GM12878 (cell line): ENCODE measurements around the gene EYA2. TPM values are rescaled to one million over a fixed set of nuclear protein-coding genes. Genes with fewer than 3 reads are reported as not detected.

Experiments
- ATAC-seq: fragments of 200-7000 bp; cut with Tn5 transposase; 3 replicates; pipeline ENCODE4 v1.9.1; 2020; ENCODE audit warnings: mild to moderate bottlenecking, moderate library complexity
- BruUV-seq: library from RNA; stranded (reverse); fragments of 400-500 nt; replicated peaks from 2 replicates; lab custom pipeline; 2021; lab: Mats Ljungman, UMichigan
- CTCF ChIA-PET: fragments of 300-600 bp; sonication (Branson Sonifier 250); formaldehyde crosslinking; extraction: SDS; loops from one replicate; lab custom pipeline; 2021; ENCODE audit warnings: inconsistent platforms; lab: Yijun Ruan, JAX
- POLR2A ChIA-PET: fragments of 350-600 bp; formaldehyde crosslinking; extraction: SDS; loops from one replicate; lab custom pipeline; 2021; ENCODE audit warnings: inconsistent platforms; lab: Charles Lee
- RAD21 ChIA-PET: fragments of 300-600 bp; sonication (Branson Sonifier 250); formaldehyde crosslinking; loops from one replicate; lab custom pipeline; 2023; ENCODE audit warnings: antibody characterized with exemption; ENCODE audit not compliant: unreplicated experiment; lab: Charles Lee
- SMC1A ChIA-PET: fragments of 300-600 bp; sonication (Branson Sonifier 250); formaldehyde crosslinking; loops from one replicate; lab custom pipeline; 2023; ENCODE audit not compliant: unreplicated experiment, uncharacterized antibody; lab: Charles Lee
- DNase-seq: peaks from one replicate; pipeline ENCODE4 v3.0.0-alpha.2; 2011; ENCODE audit warnings: low read depth, low spot score
- FAIRE-seq: peaks from 3 replicates; lab custom pipeline; 2011; peaks lifted over from hg19 to GRCh38; lab: Jason Lieb, UNC
- H2AFZ ChIP-seq: 2 replicates; pipeline ENCODE4 v1.6.0; 2011; ENCODE audit warnings: low read depth, low read length, control low read depth; ENCODE audit not compliant: control insufficient read depth
- H3K27ac ChIP-seq: 2 replicates; pipeline ENCODE4 v1.5.1; 2011; ENCODE audit warnings: control low read depth; ENCODE audit not compliant: control insufficient read depth, insufficient read depth
- H3K27me3 ChIP-seq, 2 experiments: replicated peaks in 1 of 2; 2 replicates each; pipeline versions ENCODE4 v1.6.0 to v1.6.1; 2011; ENCODE audit warnings: low read length in 1 of 2; ENCODE audit not compliant: control insufficient read depth in 2 of 2, insufficient read depth in 2 of 2
- H3K36me3 ChIP-seq, 2 experiments: 2 replicates each; pipeline ENCODE4 v1.5.1; 2011; ENCODE audit warnings: low read length in 1 of 2; ENCODE audit not compliant: control insufficient read depth in 2 of 2, insufficient read depth in 2 of 2
- H3K4me1 ChIP-seq: 2 replicates; pipeline ENCODE4 v1.6.1; 2011; ENCODE audit warnings: mild to moderate bottlenecking, low read length, moderate library complexity, mixed read lengths; ENCODE audit not compliant: control insufficient read depth, insufficient read depth
- H3K4me2 ChIP-seq: 2 replicates; pipeline ENCODE4 v1.6.0; 2011; ENCODE audit warnings: control low read depth; ENCODE audit not compliant: control insufficient read depth, insufficient read depth
- H3K4me3 ChIP-seq: fragments of 200-600 bp; sonication (generic); 2 replicates; pipeline ENCODE4 v1.5.1; 2016
- H3K79me2 ChIP-seq: 2 replicates; pipeline ENCODE4 v1.6.0; 2011; ENCODE audit warnings: low read length; ENCODE audit not compliant: control insufficient read depth, insufficient read depth
- H3K9ac ChIP-seq: 2 replicates; pipeline ENCODE4 v1.8.0; 2011; ENCODE audit warnings: low read length, control low read depth, mixed read lengths; ENCODE audit not compliant: control insufficient read depth, insufficient read depth
- H3K9me3 ChIP-seq: replicated peaks from 3 replicates; pipeline ENCODE4 v1.5.1; 2011; ENCODE audit warnings: mild to moderate bottlenecking, low read length; ENCODE audit not compliant: control insufficient read depth, insufficient read depth
- H4K20me1 ChIP-seq: 2 replicates; pipeline ENCODE4 v1.6.0; 2011; ENCODE audit not compliant: control insufficient read depth, insufficient read depth
- BHLHE40 ChIP-seq, 2 experiments: fragments of 450-650 bp in 1 of 2; IDR thresholded peaks; 2 replicates each; pipeline ENCODE4 v1.6.1; 2011 to 2017; ENCODE audit warnings: low read depth in 2 of 2, borderline replicate concordance in 1 of 2, improper control_type of control experiment in 1 of 2, low read length in 1 of 2, mild to moderate bottlenecking in 1 of 2
- CBX3 ChIP-seq: fragments of 200-600 bp; sonication (generic); IDR thresholded peaks from 2 replicates; pipeline ENCODE4 v1.6.1; 2016; ENCODE audit warnings: low read depth, borderline replicate concordance
- NFXL1 ChIP-seq: fragments of 450-650 bp; IDR thresholded peaks from 2 replicates; pipeline ENCODE4 v1.6.1; 2017; ENCODE audit warnings: antibody characterized with exemption, mild to moderate bottlenecking, borderline replicate concordance
- RAD51 ChIP-seq: fragments of 450-650 bp; IDR thresholded peaks from 2 replicates; pipeline ENCODE4 v1.6.1; 2016; ENCODE audit warnings: moderate library complexity, mild to moderate bottlenecking, inconsistent platforms
- RFX5 ChIP-seq: IDR thresholded peaks from 2 replicates; pipeline ENCODE4 v1.6.1; 2011; ENCODE audit warnings: low read depth, low read length, improper control_type of control experiment
- RUNX3 ChIP-seq: IDR thresholded peaks from 2 replicates; pipeline ENCODE4 v1.6.1; 2012; ENCODE audit warnings: low read length, inconsistent platforms
- SIX5 ChIP-seq: IDR thresholded peaks from 2 replicates; pipeline ENCODE4 v1.6.1; 2011; ENCODE audit warnings: mild to moderate bottlenecking, low read depth, low read length, moderate library complexity; ENCODE audit not compliant: severe bottlenecking
- SMAD1 ChIP-seq: fragments of 450-650 bp; IDR thresholded peaks from 2 replicates; pipeline ENCODE4 v1.6.1; 2018; ENCODE audit warnings: mild to moderate bottlenecking, low read depth; ENCODE audit not compliant: partially characterized antibody
- SMC3 ChIP-seq: IDR thresholded peaks from 2 replicates; pipeline ENCODE4 v1.6.1; 2011; ENCODE audit warnings: low read length, improper control_type of control experiment, borderline replicate concordance
- WRNIP1 ChIP-seq: IDR thresholded peaks from 2 replicates; pipeline ENCODE4 v1.6.1; 2011; ENCODE audit warnings: low read depth, low read length, improper control_type of control experiment, borderline replicate concordance
- YBX1 ChIP-seq: fragments of 450-650 bp; IDR thresholded peaks from 2 replicates; pipeline ENCODE4 v1.6.1; 2016; ENCODE audit warnings: antibody characterized with exemption
- ZNF384 ChIP-seq: IDR thresholded peaks from 2 replicates; pipeline ENCODE4 v1.6.1; 2012; ENCODE audit warnings: low read depth, mild to moderate bottlenecking, low read length, improper control_type of control experiment, borderline replicate concordance
- WGBS: methylation state at CpG from one replicate; pipeline ENCODE4 v1.1.6; 2016; ENCODE audit warnings: low lambda C conversion rate; ENCODE audit not compliant: insufficient replicate concordance, insufficient coverage; ENCODE audit errors: missing lambda C conversion rate; 5-methylcytosine and 5-hydroxymethylcytosine counted together
- in situ Hi-C: fragments of 300-500 bp; cut with MboI; formaldehyde crosslinking; loops from 9 replicates; pipeline ENCODE4 v1.14.3; 2018; ENCODE audit warnings: mixed read lengths
- intact Hi-C: fragments of 100-400 bp; cut with micrococcal nuclease; formaldehyde crosslinking; loops from one replicate; pipeline ENCODE4 v1.14.2; 2022; ENCODE audit not compliant: unreplicated experiment
- polyA plus RNA-seq, 11 experiments: library from polyadenylated mRNA; depleted of rRNA in 4 of 11; unstranded in 6 of 11; stranded (reverse) in 5 of 11; fragments of >200 nt; fragmentation: Nextera tagmentation in 4 of 11; fragmentation: Illumina TruSeq in 1 of 11; extraction: Ambion mirVana in 4 of 11; extraction: Trizol in 1 of 11; gene quantifications; 1 replicate in 1 of 11; 2 replicates in 10 of 11; pipeline versions ENCODE4 v1.2.1 to v1.2.3, GENCODE V29; 2011 to 2016; ENCODE audit warnings: inconsistent platforms in 2 of 11, missing spikeins in 2 of 11, low read depth in 1 of 11
- total RNA-seq, 4 experiments: library from RNA; depleted of rRNA in 3 of 4; stranded (reverse); fragments of >200 nt in 3 of 4; fragmentation: Illumina TruSeq in 1 of 4; extraction: Trizol in 1 of 4; gene quantifications; 2 replicates each; pipeline versions ENCODE4 v1.2.1 to v1.2.3, GENCODE V29; 2013 to 2021

The EYA2 gene
- total and polyA plus RNA-seq, 10 of the 15 experiments (the other 5 are each of a cell fraction or from before 2014, with no cell fraction given): 0.20 TPM; not detected in 9

DNA sequence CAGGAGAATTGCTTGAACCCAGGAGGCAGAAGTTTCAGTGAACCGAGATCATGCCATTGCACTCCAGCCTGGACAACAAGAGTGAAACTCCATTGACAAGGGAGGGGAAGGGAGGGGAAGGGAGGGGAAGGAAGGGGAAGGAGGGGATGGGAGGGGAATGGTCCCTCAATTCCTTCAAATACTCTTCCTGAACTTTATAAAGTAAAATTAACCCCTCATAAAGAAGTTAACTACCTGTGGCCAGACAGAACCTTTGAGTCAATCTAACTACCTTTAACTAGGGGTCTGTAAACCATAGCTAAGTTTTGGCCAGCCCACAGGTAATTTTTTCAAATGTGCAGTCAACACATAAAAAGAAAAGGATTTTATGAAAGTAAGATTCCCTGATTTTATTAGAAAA, 330.8 kb downstream of the EYA2 start:
- ChIA-PET RAD21 (no interaction called here), CTCF (no interaction called here), POLR2A (interaction anchor here (0.5 to 0.7 kb wide), 3 partner anchors 96 to 1579 kb away, joined by 3 read pairs; no protein-coding TSS in a partner anchor), SMC1A (no interaction called here)
- peaks cover 28 to 40% of the 10 kb centered on the region in 2 experiments for H3K36me3 ChIP-seq
- no peak overlapping the region for H3K4me2 ChIP-seq
- no peak overlapping the region for H3K27ac ChIP-seq
- no peaks in the 10 kb centered on the region for H3K9me3 ChIP-seq
- no peaks in the 10 kb centered on the region; the same call in 1 of the 2 replicates for H3K4me1 ChIP-seq
- H3K27me3 ChIP-seq: no peaks in the 10 kb centered on the region
- BruUV-seq: no TSS peak
- no peak overlapping the region for H3K4me3 ChIP-seq
- TF ChIP-seq BHLHE40 (IDR thresholded peaks at IDR 0.05; ENCODE audit: borderline replicate concordance in 1 of 2, low read depth in 2 of 2, low read length in 1 of 2) (no peak), WRNIP1 (no peak), SMAD1 (no peak), SMC3 (no peak), SIX5 (no peak), RAD51 (no peak), YBX1 (no peak), ZNF384 (no peak), NFXL1 (no peak), CBX3 (no peak), RFX5 (no peak), RUNX3 (no peak)
- ATAC-seq (no peak), DNase-seq (no peak), FAIRE-seq (no peak)
- no peaks in the 10 kb centered on the region for H3K79me2 ChIP-seq
- in situ Hi-C loops (no loop called here), intact Hi-C loops (no loop called here)
- 100% methylated on average over 1 of the region's 1 CpG for WGBS
- no peaks in the 10 kb centered on the region for H4K20me1 ChIP-seq
- no peak overlapping the region for H3K9ac ChIP-seq
- H2AFZ ChIP-seq: no peak overlapping the region
